DOHH2 (cell line): ENCODE measurements around the gene HSPE1.
"Not testable (repeated sequence)": the region's sequence is repeated elsewhere in the genome, so short reads cannot be mapped to it uniquely, and the experiment has no call there.

Experiments used
- H3F3A ChIP-seq: fragments of 200-600 bp; sonication (generic), shearing (Covaris generic); 2 replicates; pipeline ENCODE4 v1.6.0; 2016; ENCODE audit warnings: antibody characterized with exemption, mild to moderate bottlenecking; ENCODE audit not compliant: control insufficient read depth, insufficient read depth
- H3K27ac ChIP-seq: fragments of 200-600 bp; sonication (generic); 2 replicates; pipeline ENCODE4 v1.5.1; 2014; ENCODE audit warnings: low read depth, mild to moderate bottlenecking, low read length, moderate library complexity
- H3K27me3 ChIP-seq: fragments of 200-600 bp; sonication (generic); 2 replicates; pipeline ENCODE4 v1.6.1; 2014; ENCODE audit warnings: mild to moderate bottlenecking, low read length, mixed read lengths; ENCODE audit not compliant: control insufficient read depth
- H3K36me3 ChIP-seq: fragments of 200-600 bp; sonication (generic); 2 replicates; pipeline ENCODE4 v1.6.1; 2014; ENCODE audit warnings: mild to moderate bottlenecking, low read length, moderate library complexity, mixed read lengths; ENCODE audit not compliant: control insufficient read depth
- H3K4me1 ChIP-seq: fragments of 200-600 bp; sonication (generic); 2 replicates; pipeline ENCODE4 v1.6.1; 2014; ENCODE audit warnings: mild to moderate bottlenecking, low read length, mixed read lengths; ENCODE audit not compliant: control insufficient read depth
- H3K4me2 ChIP-seq: fragments of 200-600 bp; sonication (generic); 2 replicates; pipeline ENCODE4 v1.6.0; 2014; ENCODE audit warnings: mild to moderate bottlenecking, low read length, moderate library complexity
- H3K4me3 ChIP-seq: fragments of 200-600 bp; sonication (generic); 2 replicates; pipeline ENCODE4 v1.5.1; 2014; ENCODE audit warnings: mild to moderate bottlenecking, low read length, mixed read lengths
- H3K79me2 ChIP-seq: fragments of 200-600 bp; sonication (generic); 2 replicates; pipeline ENCODE4 v1.6.1; 2014; ENCODE audit warnings: mild to moderate bottlenecking, low read length, mixed read lengths; ENCODE audit not compliant: control insufficient read depth
- H3K9me2 ChIP-seq: fragments of 200-600 bp; sonication (generic); replicated peaks from 2 replicates; pipeline ENCODE4 v1.6.1; 2014; ENCODE audit warnings: mild to moderate bottlenecking, low read length, mixed read lengths; ENCODE audit not compliant: control insufficient read depth
- H3K9me3 ChIP-seq: fragments of 200-600 bp; sonication (generic); 2 replicates; pipeline ENCODE4 v1.6.1; 2014; ENCODE audit warnings: antibody characterized with exemption, low read length, mixed read lengths; ENCODE audit not compliant: control insufficient read depth, insufficient read depth
- H4K20me1 ChIP-seq: fragments of 200-600 bp; sonication (generic); 2 replicates; pipeline ENCODE4 v1.6.0; 2014; ENCODE audit warnings: low read depth, mild to moderate bottlenecking, antibody characterized with exemption, low read length, moderate library complexity; ENCODE audit not compliant: control insufficient read depth, insufficient read depth
- CTCF ChIP-seq: fragments of 200-600 bp; sonication (generic); IDR thresholded peaks from one replicate; pipeline ENCODE4 v1.5.1; 2014; ENCODE audit warnings: antibody characterized with exemption, mild to moderate bottlenecking, low read depth, low read length; ENCODE audit not compliant: poor library complexity, severe bottlenecking
- EZH2phosphoT487 ChIP-seq: fragments of 200-600 bp; sonication (generic); IDR thresholded peaks from 2 replicates; pipeline ENCODE4 v1.6.1; 2017; ENCODE audit warnings: borderline replicate concordance, mild to moderate bottlenecking, antibody characterized with exemption, low read length, moderate library complexity, mixed read lengths

HSPE1 gene

GRCh38 chr2:197547163-197547900 lies 47.2 kb downstream of the HSPE1 start:
- Histone ChIP-seq H3K4me2 (no peak overlapping the region), H3K36me3 (peaks cover 62% of the 10 kb centered on the region), H3K4me3 (no peak overlapping the region), H4K20me1 (no peaks in the 10 kb centered on the region), H3K27me3 (no peaks in the 10 kb centered on the region), H3F3A (no peaks in the 10 kb centered on the region), H3K9me3 (no peaks in the 10 kb centered on the region), H3K79me2 (peaks cover 9% of the 10 kb centered on the region), H3K27ac (no peak overlapping the region), H3K9me2 (no peaks in the 10 kb centered on the region), H3K4me1 (no peaks in the 10 kb centered on the region)
- no peak for TF ChIP-seq CTCF
- no peak for TF ChIP-seq EZH2phosphoT487

DNA sequence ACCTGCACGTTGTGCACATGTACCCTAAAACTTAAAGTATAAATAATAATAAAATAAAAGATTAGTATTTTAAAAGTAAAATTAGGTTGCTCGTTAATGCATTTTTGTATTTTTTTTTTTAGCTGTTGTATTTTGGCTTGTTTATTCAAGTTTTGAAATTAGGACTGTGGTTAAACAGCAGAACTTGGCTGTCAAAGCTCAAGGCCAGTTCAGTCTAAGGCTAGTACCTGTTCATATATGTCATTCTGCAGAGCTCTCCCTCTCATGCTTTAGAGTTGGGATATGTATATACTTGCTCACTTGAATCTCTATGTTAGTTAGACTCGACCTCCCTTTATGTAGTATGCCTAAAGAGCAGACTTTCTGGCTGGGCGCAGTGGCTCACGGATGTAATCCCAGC lies 48.4 kb downstream of the HSPE1 start:
- Histone ChIP-seq H3K79me2 (peaks cover 6% of the 10 kb centered on the region), H4K20me1 (no peaks in the 10 kb centered on the region), H3K9me2 (no peaks in the 10 kb centered on the region), H3F3A (no peaks in the 10 kb centered on the region), H3K27ac (no peak overlapping the region), H3K9me3 (no peaks in the 10 kb centered on the region), H3K36me3 (peaks cover 58% of the 10 kb centered on the region), H3K4me3 (no peak overlapping the region), H3K4me1 (no peaks in the 10 kb centered on the region), H3K4me2 (no peak overlapping the region), H3K27me3 (no peaks in the 10 kb centered on the region)
- no peak for TF ChIP-seq CTCF
- no peak for TF ChIP-seq EZH2phosphoT487

DNA sequence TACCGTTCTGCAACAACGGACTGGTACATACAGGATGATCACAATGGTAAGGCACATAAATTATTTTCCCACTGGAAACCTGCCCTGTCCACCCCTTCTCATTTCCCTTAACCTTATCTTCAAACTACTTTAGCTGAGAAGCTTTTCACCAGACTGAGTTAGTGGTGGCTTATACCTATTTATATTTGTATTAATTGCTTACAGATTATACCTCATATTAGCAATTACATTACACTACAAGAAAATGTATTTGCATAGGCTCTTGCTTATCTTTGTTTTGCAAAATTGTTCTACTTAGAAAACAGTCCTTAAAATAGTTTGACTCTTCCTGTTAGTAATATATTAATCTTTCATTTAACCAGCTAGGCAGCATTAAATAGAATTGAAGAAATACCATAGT lies 51.1 kb downstream of the HSPE1 start:
- not testable (repeated sequence) for H3K4me3 ChIP-seq, H3F3A ChIP-seq, H3K27me3 ChIP-seq, H3K9me2 ChIP-seq, H3K4me1 ChIP-seq, H3K79me2 ChIP-seq, H4K20me1 ChIP-seq, H3K27ac ChIP-seq, H3K9me3 ChIP-seq, H3K4me2 ChIP-seq
- H3K36me3 ChIP-seq: peaks cover 54% of the 10 kb centered on the region
